HG03139 (cell line): ENCODE data around the gene MEX3D.

Experiments used
- ATAC-seq: cut with Tn5 transposase; IDR thresholded peaks from one replicate; pipeline ENCODE4 v1.9.1; 2021; ENCODE audit not compliant: unreplicated experiment

Gene MEX3D

GRCh38 chr19:1505012-1505411, 63.1 kb downstream of the MEX3D start:
- no peak for ATAC-seq
